Renal pelvis (tissue), 4 donors: ENCODE data around the gene MALRD1. TPM values are rescaled to one million over a fixed set of nuclear protein-coding genes. Genes with fewer than 3 reads are reported as not detected.
A peak's percentile ranks its signal among the peaks of the same experiment; 100 is the strongest.

Experiments
- DNase-seq: peaks from one replicate; pipeline ENCODE4 v3.0.0-alpha.2; 2013
- polyA plus RNA-seq, 3 donors: library from polyadenylated mRNA; unstranded; fragments of 120-200 nt; gene quantifications; one replicate each; pipeline ENCODE4 v1.2.1, GENCODE V29; 2013; ENCODE audit not compliant: insufficient read length in 3 of 3

The MALRD1 gene
- polyA plus RNA-seq, 3 donors = 1.4 to 2.3 (median 2.3) TPM

GRCh38 chr10:19367176-19367575, 318.6 kb downstream of the MALRD1 start:
- no peak for DNase-seq

GRCh38 chr10:19373988-19374387, 325.4 kb downstream of the MALRD1 start:
- no peak for DNase-seq

- DNase-seq = no peak
Observed at GRCh38 chr10:19385846-19386450, 337.3 kb downstream of the MALRD1 start.

GRCh38 chr10:19408924-19409323, 360.3 kb downstream of the MALRD1 start:
- no peak for DNase-seq

GRCh38 chr10:19411119-19411518, 362.5 kb downstream of the MALRD1 start:
- no peak for DNase-seq

GRCh38 chr10:19412531-19412930, 363.9 kb downstream of the MALRD1 start:
- peak; percentile 12 for DNase-seq

GRCh38 chr10:19416164-19416563, 367.6 kb downstream of the MALRD1 start:
- no peak for DNase-seq

- no peak for DNase-seq
Observed at GRCh38 chr10:19417740-19418139, 369.1 kb downstream of the MALRD1 start.

GRCh38 chr10:19421674-19422073, 373.1 kb downstream of the MALRD1 start:
- peak; percentile 20 for DNase-seq

GRCh38 chr10:19426034-19426433, 377.4 kb downstream of the MALRD1 start:
- no peak for DNase-seq

GRCh38 chr10:19431622-19432351, 383.2 kb downstream of the MALRD1 start:
- no peak for DNase-seq

- DNase-seq = no peak
Observed at GRCh38 chr10:19449860-19450259, 401.3 kb downstream of the MALRD1 start.

GRCh38 chr10:19451356-19451755, 402.8 kb downstream of the MALRD1 start:
- no peak for DNase-seq

GRCh38 chr10:19451937-19452336, 403.3 kb downstream of the MALRD1 start:
- DNase-seq = no peak

GRCh38 chr10:19453967-19454366, 405.4 kb downstream of the MALRD1 start:
- DNase-seq = no peak

- DNase-seq = no peak
Observed at GRCh38 chr10:19461588-19461987, 413.0 kb downstream of the MALRD1 start.

- no peak for DNase-seq
Observed at GRCh38 chr10:19466709-19467108, 418.1 kb downstream of the MALRD1 start.

GRCh38 chr10:19468413-19468812, 419.8 kb downstream of the MALRD1 start:
- no peak for DNase-seq

GRCh38 chr10:19469521-19469920, 420.9 kb downstream of the MALRD1 start:
- DNase-seq = no peak

- DNase-seq = no peak
Observed at GRCh38 chr10:19479854-19480253, 431.3 kb downstream of the MALRD1 start.

- DNase-seq = no peak
Observed at GRCh38 chr10:19480353-19480752, 431.8 kb downstream of the MALRD1 start.

GRCh38 chr10:19483421-19483820, 434.8 kb downstream of the MALRD1 start:
- no peak for DNase-seq

- DNase-seq = peak; percentile 40
Observed at GRCh38 chr10:19488592-19489280, 440.1 kb downstream of the MALRD1 start.
